Left ventricle myocardium inferior (tissue), 1 donor: ENCODE measurements around the gene PAX2. TPM values are rescaled to one million over a fixed set of nuclear protein-coding genes. Genes with fewer than 3 reads are reported as not detected.

Experiments
- DNase-seq: peaks from one replicate; pipeline ENCODE4 v3.0.0-alpha.2; 2020
- H3K27ac ChIP-seq: fragments of 200-600 bp; replicated peaks from 2 replicates; pipeline ENCODE4 v1.8.0; 2021
- H3K27me3 ChIP-seq: fragments of 200-600 bp; 2 replicates; pipeline ENCODE4 v1.8.0; 2021; ENCODE audit warnings: low read depth
- H3K36me3 ChIP-seq: fragments of 200-600 bp; 2 replicates; pipeline ENCODE4 v1.8.0; 2021
- H3K4me1 ChIP-seq: fragments of 200-600 bp; 2 replicates; pipeline ENCODE4 v1.8.0; 2021
- H3K4me3 ChIP-seq: fragments of 200-600 bp; 2 replicates; pipeline ENCODE4 v1.8.0; 2021; ENCODE audit warnings: mild to moderate bottlenecking, moderate library complexity
- H3K9me3 ChIP-seq: fragments of 200-600 bp; replicated peaks from 2 replicates; pipeline ENCODE4 v1.8.0; 2021
- intact Hi-C: fragments of 100-400 bp; cut with micrococcal nuclease; formaldehyde crosslinking; loops from one replicate; pipeline ENCODE4 v1.11.0; 2022
- total RNA-seq: library from RNA; stranded (reverse); fragmentation: NEBNext Ultra II Directional; extraction: Animal tissue kit (Norgen Biotek cat#: 25700); gene quantifications from one replicate; pipeline ENCODE4 v1.2.1, GENCODE V29; 2021
- TF ChIP-seq, protein P1 (sequence below): fragments of 200-600 bp; IDR thresholded peaks from 2 replicates; pipeline ENCODE4 v1.8.0; 2021; ENCODE audit warnings: antibody characterized with exemption, mild to moderate bottlenecking, borderline replicate concordance
- donor health status: DM: no; HTN: yes; CAD: no; lungs with severe emphysema.

PAX2 gene
- total RNA-seq, 1 donor from 2014 or later = not detected

DNA sequence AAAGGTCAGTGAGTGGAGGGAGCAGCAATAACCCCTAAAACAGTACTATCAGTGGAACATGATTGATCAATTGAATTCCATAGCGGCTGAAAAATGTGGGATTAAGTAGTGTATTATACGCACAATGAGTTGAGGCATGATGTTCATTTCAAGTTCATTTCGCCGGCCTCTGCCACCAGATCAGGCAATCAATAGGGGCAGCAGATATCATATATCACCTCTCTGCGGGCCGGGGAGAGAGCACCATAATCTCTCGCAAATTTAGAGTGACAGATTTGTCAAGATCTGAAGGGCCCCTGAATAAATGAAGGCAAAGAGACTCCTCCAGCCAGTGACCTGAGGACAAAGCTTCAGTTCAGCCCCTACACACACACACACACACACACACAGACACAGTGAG, 58.5 kb downstream of the PAX2 start:
- Histone ChIP-seq H3K9me3 (no peaks in the 10 kb centered on the region), H3K4me3 (no peak overlapping the region), H3K4me1 (no peaks in the 10 kb centered on the region), H3K27ac (no peak overlapping the region), H3K36me3 (no peaks in the 10 kb centered on the region), H3K27me3 (peaks cover 97% of the 10 kb centered on the region)
- TF ChIP-seq, protein P1, sequence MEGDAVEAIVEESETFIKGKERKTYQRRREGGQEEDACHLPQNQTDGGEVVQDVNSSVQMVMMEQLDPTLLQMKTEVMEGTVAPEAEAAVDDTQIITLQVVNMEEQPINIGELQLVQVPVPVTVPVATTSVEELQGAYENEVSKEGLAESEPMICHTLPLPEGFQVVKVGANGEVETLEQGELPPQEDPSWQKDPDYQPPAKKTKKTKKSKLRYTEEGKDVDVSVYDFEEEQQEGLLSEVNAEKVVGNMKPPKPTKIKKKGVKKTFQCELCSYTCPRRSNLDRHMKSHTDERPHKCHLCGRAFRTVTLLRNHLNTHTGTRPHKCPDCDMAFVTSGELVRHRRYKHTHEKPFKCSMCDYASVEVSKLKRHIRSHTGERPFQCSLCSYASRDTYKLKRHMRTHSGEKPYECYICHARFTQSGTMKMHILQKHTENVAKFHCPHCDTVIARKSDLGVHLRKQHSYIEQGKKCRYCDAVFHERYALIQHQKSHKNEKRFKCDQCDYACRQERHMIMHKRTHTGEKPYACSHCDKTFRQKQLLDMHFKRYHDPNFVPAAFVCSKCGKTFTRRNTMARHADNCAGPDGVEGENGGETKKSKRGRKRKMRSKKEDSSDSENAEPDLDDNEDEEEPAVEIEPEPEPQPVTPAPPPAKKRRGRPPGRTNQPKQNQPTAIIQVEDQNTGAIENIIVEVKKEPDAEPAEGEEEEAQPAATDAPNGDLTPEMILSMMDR = no peak
- no peak for DNase-seq
- intact Hi-C loops = no loop called here

DNA sequence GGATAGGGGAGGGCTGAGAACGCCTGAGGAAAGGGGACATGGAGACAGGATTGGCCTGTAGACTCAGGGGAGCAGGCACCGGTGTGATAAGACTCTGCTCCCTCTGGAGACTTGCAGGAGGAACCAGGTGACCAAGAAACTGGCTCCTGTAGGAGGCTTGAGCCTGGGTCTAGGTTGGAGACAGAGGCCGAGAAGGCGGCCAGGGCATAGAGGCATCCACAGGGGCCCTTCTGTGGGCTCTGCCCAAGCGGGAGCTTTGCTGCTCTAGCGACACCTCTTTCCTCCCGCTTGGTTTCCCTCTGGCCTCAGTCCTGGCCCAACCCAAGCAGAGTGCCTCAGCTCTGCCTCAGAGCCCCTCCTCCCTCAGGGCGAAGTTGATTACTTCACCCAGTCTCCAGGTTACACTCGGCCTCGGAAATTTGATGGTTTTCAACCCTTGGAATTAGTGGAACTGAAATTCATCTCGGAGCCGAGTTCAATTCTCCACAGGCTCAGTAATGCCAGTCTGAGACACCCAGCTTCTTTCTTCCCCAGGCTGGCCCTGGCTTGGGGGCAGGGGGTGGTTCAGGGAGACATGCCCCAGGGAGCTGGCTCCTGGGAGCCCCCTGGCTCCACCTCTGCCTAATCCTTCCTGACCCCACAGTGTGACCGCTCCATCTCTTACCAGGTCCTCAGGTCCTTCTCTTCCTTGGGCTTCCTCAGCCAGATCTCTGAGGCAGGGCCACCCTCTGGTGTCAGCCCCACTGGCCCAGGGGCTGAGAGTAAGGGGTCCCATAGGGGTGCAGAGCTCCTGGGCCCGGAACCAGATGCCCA, 60.4 kb downstream of the PAX2 start:
- Histone ChIP-seq H3K4me1 (no peaks in the 10 kb centered on the region), H3K27ac (no peak overlapping the region), H3K27me3 (peaks cover 97% of the 10 kb centered on the region), H3K9me3 (no peaks in the 10 kb centered on the region), H3K36me3 (no peaks in the 10 kb centered on the region), H3K4me3 (no peak overlapping the region)
- intact Hi-C loops = no loop called here
- no peak for DNase-seq
- TF ChIP-seq, protein P1 = no peak

DNA sequence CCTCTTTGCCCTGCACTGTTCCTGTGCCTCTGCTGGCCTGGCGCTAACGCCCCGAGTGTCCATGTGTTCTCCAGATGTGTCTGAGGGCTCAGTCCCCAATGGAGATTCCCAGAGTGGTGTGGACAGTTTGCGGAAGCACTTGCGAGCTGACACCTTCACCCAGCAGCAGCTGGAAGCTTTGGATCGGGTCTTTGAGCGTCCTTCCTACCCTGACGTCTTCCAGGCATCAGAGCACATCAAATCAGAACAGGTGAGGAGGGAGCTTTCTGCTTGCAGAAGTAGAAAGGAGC, 60.9 kb downstream of the PAX2 start:
- no peak for DNase-seq
- TF ChIP-seq, protein P1 = no peak
- peaks cover 97% of the 10 kb centered on the region for H3K27me3 ChIP-seq
- no peak overlapping the region for H3K27ac ChIP-seq
- no peaks in the 10 kb centered on the region for H3K4me1 ChIP-seq
- intact Hi-C loops = no loop called here
- no peaks in the 10 kb centered on the region for H3K36me3 ChIP-seq
- no peak overlapping the region for H3K4me3 ChIP-seq
- H3K9me3 ChIP-seq = no peaks in the 10 kb centered on the region

DNA sequence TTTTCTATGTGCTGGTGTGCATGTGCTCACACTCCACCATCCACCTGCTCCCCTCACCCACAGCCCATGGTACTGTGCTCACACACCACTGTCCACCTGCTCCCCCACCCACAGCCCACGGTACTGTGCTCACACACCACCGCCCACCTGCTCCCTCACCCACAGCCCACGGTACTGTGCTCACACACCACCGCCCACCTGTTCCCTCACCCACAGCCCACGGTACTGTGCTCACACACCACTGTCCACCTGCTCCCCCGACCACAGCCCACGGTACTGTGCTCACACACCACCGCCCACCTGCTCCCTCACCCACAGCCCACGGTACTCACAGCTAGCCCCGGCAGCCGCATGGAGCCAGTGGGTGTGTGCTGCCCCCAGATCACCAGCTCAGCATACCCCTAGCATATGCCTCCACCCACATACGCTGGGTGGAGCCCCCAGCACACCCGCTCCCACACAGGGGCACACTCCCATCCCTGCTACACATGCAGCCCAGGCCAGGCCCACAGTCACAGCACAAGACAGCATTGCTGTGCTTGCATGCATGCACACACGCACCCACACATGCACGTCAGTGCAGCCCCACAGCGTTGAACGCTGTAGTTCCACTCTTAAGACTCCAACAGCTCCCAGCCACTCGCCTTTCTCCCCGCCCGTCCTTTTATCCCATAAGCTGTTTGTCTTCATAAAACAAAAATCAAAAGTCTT, 62.0 kb downstream of the PAX2 start:
- H3K27ac ChIP-seq = no peak overlapping the region
- peaks cover 97% of the 10 kb centered on the region for H3K27me3 ChIP-seq
- DNase-seq = no peak
- intact Hi-C loops = no loop called here
- H3K36me3 ChIP-seq = no peaks in the 10 kb centered on the region
- H3K4me3 ChIP-seq = no peak overlapping the region
- TF ChIP-seq, protein P1 = no peak
- no peaks in the 10 kb centered on the region for H3K4me1 ChIP-seq
- no peaks in the 10 kb centered on the region for H3K9me3 ChIP-seq

DNA sequence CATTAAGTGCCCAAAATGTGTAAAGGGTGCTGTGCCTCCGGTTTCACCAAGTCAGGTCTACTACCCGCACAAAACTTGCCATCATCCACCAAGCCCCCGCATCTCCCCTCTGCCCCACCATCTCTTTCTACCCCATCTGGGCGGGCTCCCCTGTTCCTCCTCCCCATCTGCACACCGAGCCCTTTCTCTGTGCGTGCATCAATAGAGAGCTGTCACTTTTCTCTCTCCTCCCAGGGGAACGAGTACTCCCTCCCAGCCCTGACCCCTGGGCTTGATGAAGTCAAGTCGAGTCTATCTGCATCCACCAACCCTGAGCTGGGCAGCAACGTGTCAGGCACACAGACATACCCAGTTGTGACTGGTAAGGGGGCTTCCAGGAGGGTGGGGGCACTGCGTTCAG, 63.5 kb downstream of the PAX2 start:
- H3K27me3 ChIP-seq = peaks cover 97% of the 10 kb centered on the region
- H3K27ac ChIP-seq = no peak overlapping the region
- H3K4me3 ChIP-seq = no peak overlapping the region
- H3K36me3 ChIP-seq = no peaks in the 10 kb centered on the region
- no peaks in the 10 kb centered on the region for H3K4me1 ChIP-seq
- DNase-seq = no peak
- TF ChIP-seq, protein P1 = no peak
- intact Hi-C loops = no loop called here
- H3K9me3 ChIP-seq = no peaks in the 10 kb centered on the region
